Glutamatergic neuron (in vitro differentiated cells): ENCODE data around the gene DNAJB9. TPM values are rescaled to one million over a fixed set of nuclear protein-coding genes. Genes with fewer than 3 reads are reported as not detected.

Experiments used
- total RNA-seq: library from RNA; stranded (reverse); fragmentation: NEBNext Ultra II Directional; extraction: Animal tissue kit (Norgen Biotek cat#: 25700); gene quantifications from one replicate; pipeline ENCODE4 v1.2.1, GENCODE V29; 2021; ENCODE audit not compliant: unreplicated experiment

Gene DNAJB9
- total RNA-seq, 1 donor from 2014 or later: 21.6 TPM

Other genes with a start within 250 kb of the DNAJB9 start
- 120 TPM for gene NRCAM, start 113.4 kb upstream of the DNAJB9 start, total RNA-seq
- 46.4 TPM for gene PNPLA8, start 43.7 kb upstream of the DNAJB9 start, total RNA-seq
- gene THAP5, start 168 bp upstream of the DNAJB9 start, total RNA-seq: 10.2 TPM